ENCODE data around the gene SYNGR4.

DNA sequence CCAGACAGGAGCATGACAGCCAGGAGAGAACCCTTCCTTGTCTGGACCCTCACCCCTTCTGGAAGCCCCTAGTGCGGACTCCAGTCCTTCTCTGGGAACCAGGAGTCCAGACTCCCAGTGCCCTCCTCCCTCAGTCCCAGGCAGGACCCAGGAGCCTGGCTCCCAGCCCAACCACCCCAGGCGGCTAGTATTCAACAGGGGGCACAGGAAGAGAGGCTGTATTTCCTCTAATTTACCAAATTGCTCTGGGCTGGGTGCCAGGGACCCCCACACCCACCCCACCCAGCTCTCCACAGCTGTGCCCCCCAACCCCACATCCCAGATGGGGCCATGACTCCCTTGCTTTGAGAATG, 32.6 kb downstream of the SYNGR4 start:
- TF ChIP-seq POLR2A (IDR thresholded peaks at IDR 0.05; ENCODE audit: low read length) (no peak), GATA1 (IDR thresholded peaks at IDR 0.05; ENCODE audit: low read depth, low read length) (no peak)

Data from erythroblast (primary cell).